Activated naive CD8-positive, alpha-beta T cell (primary cell): ENCODE results near the gene BIN2.
"Not testable (repeated sequence)": the region's sequence is repeated elsewhere in the genome, so short reads cannot be mapped to it uniquely, and the experiment has no call there.

Experiments used
- H3K27ac Mint-ChIP-seq: one replicate; pipeline ENCODE4 v1.8.0; 2021; ENCODE audit warnings: mixed read lengths
- H3K27me3 Mint-ChIP-seq: one replicate; pipeline ENCODE4 v1.8.0; 2021; ENCODE audit warnings: mixed read lengths
- H3K36me3 Mint-ChIP-seq: one replicate; pipeline ENCODE4 v1.8.0; 2021; ENCODE audit warnings: mixed read lengths
- H3K4me1 Mint-ChIP-seq: one replicate; pipeline ENCODE4 v1.8.0; 2021; ENCODE audit warnings: low read depth, mixed read lengths
- H3K4me3 Mint-ChIP-seq: one replicate; pipeline ENCODE4 v1.8.0; 2021; ENCODE audit warnings: mild to moderate bottlenecking, mixed read lengths
- H3K9me3 Mint-ChIP-seq: one replicate; pipeline ENCODE4 v1.8.0; 2021; ENCODE audit warnings: low read depth, mixed read lengths

BIN2 gene

GRCh38 chr12:51330186-51330585, 6.2 kb upstream of the BIN2 start:
- Mint-ChIP-seq H3K9me3 (no peaks in the 10 kb centered on the region), H3K27ac (peak overlapping the region; percentile 91), H3K4me3 (peak overlapping the region; percentile 31), H3K36me3 (no peaks in the 10 kb centered on the region), H3K4me1 (peaks cover 52% of the 10 kb centered on the region), H3K27me3 (no peaks in the 10 kb centered on the region)

GRCh38 chr12:51329742-51330141, 5.8 kb upstream of the BIN2 start:
- Mint-ChIP-seq H3K4me1 (peaks cover 55% of the 10 kb centered on the region), H3K4me3 (peak overlapping the region; percentile 31)

GRCh38 chr12:51328587-51328986, 4.6 kb upstream of the BIN2 start:
- Mint-ChIP-seq H3K36me3 (no peaks in the 10 kb centered on the region), H3K4me1 (peaks cover 62% of the 10 kb centered on the region), H3K9me3 (no peaks in the 10 kb centered on the region), H3K4me3 (no peak overlapping the region), H3K27ac (peak overlapping the region; percentile 81), H3K27me3 (no peaks in the 10 kb centered on the region)

More at GRCh38 chr12:51329742-51330141, 5.8 kb upstream of the BIN2 start:
- H3K9me3 Mint-ChIP-seq = no peaks in the 10 kb centered on the region
- H3K27ac Mint-ChIP-seq = peak overlapping the region; percentile 91
- no peaks in the 10 kb centered on the region for H3K27me3 Mint-ChIP-seq
- no peaks in the 10 kb centered on the region for H3K36me3 Mint-ChIP-seq

- Mint-ChIP-seq H3K4me3 (peak overlapping the region; percentile 62), H3K27ac (peak overlapping the region; percentile 92), H3K27me3 (no peaks in the 10 kb centered on the region)
Observed at GRCh38 chr12:51326698-51327439, 2.9 kb upstream of the BIN2 start.

GRCh38 chr12:51324953-51325352, 979 bp upstream of the BIN2 start:
- Mint-ChIP-seq H3K4me1 (peaks cover 79% of the 10 kb centered on the region), H3K36me3 (peaks cover 3% of the 10 kb centered on the region), H3K4me3 (peak overlapping the region; percentile 67), H3K27me3 (no peaks in the 10 kb centered on the region), H3K9me3 (no peaks in the 10 kb centered on the region), H3K27ac (peak overlapping the region; percentile 90)

More at GRCh38 chr12:51326698-51327439, 2.9 kb upstream of the BIN2 start:
- Mint-ChIP-seq H3K4me1 (peaks cover 76% of the 10 kb centered on the region), H3K36me3 (no peaks in the 10 kb centered on the region), H3K9me3 (no peaks in the 10 kb centered on the region)

- no peaks in the 10 kb centered on the region for H3K9me3 Mint-ChIP-seq
- H3K36me3 Mint-ChIP-seq = peaks cover 3% of the 10 kb centered on the region
- peak overlapping the region; percentile 93 for H3K4me3 Mint-ChIP-seq
- no peaks in the 10 kb centered on the region for H3K27me3 Mint-ChIP-seq
- H3K4me1 Mint-ChIP-seq = peaks cover 80% of the 10 kb centered on the region
- H3K27ac Mint-ChIP-seq = peak overlapping the region; percentile 94
Observed at GRCh38 chr12:51323317-51323960, 535 bp downstream of the BIN2 start.

GRCh38 chr12:51322452-51322851, 1.5 kb downstream of the BIN2 start:
- Mint-ChIP-seq H3K27me3 (no peaks in the 10 kb centered on the region), H3K9me3 (no peaks in the 10 kb centered on the region), H3K36me3 (peaks cover 3% of the 10 kb centered on the region), H3K4me1 (peaks cover 79% of the 10 kb centered on the region), H3K27ac (peak overlapping the region; percentile 94), H3K4me3 (peak overlapping the region; percentile 93)

GRCh38 chr12:51321882-51322281, 2.1 kb downstream of the BIN2 start:
- Mint-ChIP-seq H3K4me1 (peaks cover 79% of the 10 kb centered on the region), H3K27ac (peak overlapping the region; percentile 94), H3K4me3 (peak overlapping the region; percentile 93), H3K36me3 (peaks cover 3% of the 10 kb centered on the region), H3K27me3 (no peaks in the 10 kb centered on the region), H3K9me3 (no peaks in the 10 kb centered on the region)

- Mint-ChIP-seq H3K4me3 (peak overlapping the region; percentile 93), H3K27me3 (no peaks in the 10 kb centered on the region), H3K9me3 (no peaks in the 10 kb centered on the region), H3K4me1 (peaks cover 78% of the 10 kb centered on the region), H3K27ac (peak overlapping the region; percentile 94), H3K36me3 (peaks cover 5% of the 10 kb centered on the region)
Observed at GRCh38 chr12:51320695-51321320, 3.2 kb downstream of the BIN2 start.

- Mint-ChIP-seq H3K36me3 (peaks cover 5% of the 10 kb centered on the region), H3K4me3 (peak overlapping the region; percentile 93)
Observed at GRCh38 chr12:51320311-51320694, 3.7 kb downstream of the BIN2 start.

GRCh38 chr12:51318846-51319599, 5.0 kb downstream of the BIN2 start:
- H3K36me3 Mint-ChIP-seq = peaks cover 5% of the 10 kb centered on the region
- no peaks in the 10 kb centered on the region for H3K9me3 Mint-ChIP-seq
- peak overlapping the region; percentile 94 for H3K27ac Mint-ChIP-seq
- H3K27me3 Mint-ChIP-seq = no peaks in the 10 kb centered on the region
- peaks cover 75% of the 10 kb centered on the region for H3K4me1 Mint-ChIP-seq
- peak overlapping the region; percentile 58 for H3K4me3 Mint-ChIP-seq

More at GRCh38 chr12:51320311-51320694, 3.7 kb downstream of the BIN2 start:
- Mint-ChIP-seq H3K9me3 (no peaks in the 10 kb centered on the region), H3K27me3 (no peaks in the 10 kb centered on the region), H3K27ac (peak overlapping the region; percentile 94), H3K4me1 (peaks cover 81% of the 10 kb centered on the region)

- H3K36me3 Mint-ChIP-seq = not testable (repeated sequence)
Observed at GRCh38 chr12:51318057-51318806, 5.7 kb downstream of the BIN2 start.

GRCh38 chr12:51311389-51311788, 12.6 kb downstream of the BIN2 start:
- Mint-ChIP-seq H3K4me3 (no peak overlapping the region), H3K36me3 (peaks cover 7% of the 10 kb centered on the region), H3K9me3 (no peaks in the 10 kb centered on the region), H3K27ac (peak overlapping the region; percentile 89), H3K27me3 (no peaks in the 10 kb centered on the region), H3K4me1 (peaks cover 72% of the 10 kb centered on the region)

More at GRCh38 chr12:51318057-51318806, 5.7 kb downstream of the BIN2 start:
- not testable (repeated sequence) for H3K9me3 Mint-ChIP-seq, H3K27me3 Mint-ChIP-seq
- Mint-ChIP-seq H3K27ac (peak overlapping the region; percentile 94), H3K4me1 (peaks cover 76% of the 10 kb centered on the region), H3K4me3 (peak overlapping the region; percentile 58)
